Renal pelvis (tissue), 4 donors: ENCODE results near the gene TLE6. TPM values are rescaled to one million over a fixed set of nuclear protein-coding genes. Genes with fewer than 3 reads are reported as not detected.
"Not testable (repeated sequence)": the region's sequence is repeated elsewhere in the genome, so short reads cannot be mapped to it uniquely, and the experiment has no call there.

Experiments
- DNase-seq: peaks from one replicate; pipeline ENCODE4 v3.0.0-alpha.2; 2013
- polyA plus RNA-seq, 3 donors: library from polyadenylated mRNA; unstranded; fragments of 120-200 nt; gene quantifications; one replicate each; pipeline ENCODE4 v1.2.1, GENCODE V29; 2013; ENCODE audit not compliant: insufficient read length in 3 of 3

The TLE6 gene
- polyA plus RNA-seq, 3 donors: 8.0 to 13.7 (median 8.4) TPM

DNA sequence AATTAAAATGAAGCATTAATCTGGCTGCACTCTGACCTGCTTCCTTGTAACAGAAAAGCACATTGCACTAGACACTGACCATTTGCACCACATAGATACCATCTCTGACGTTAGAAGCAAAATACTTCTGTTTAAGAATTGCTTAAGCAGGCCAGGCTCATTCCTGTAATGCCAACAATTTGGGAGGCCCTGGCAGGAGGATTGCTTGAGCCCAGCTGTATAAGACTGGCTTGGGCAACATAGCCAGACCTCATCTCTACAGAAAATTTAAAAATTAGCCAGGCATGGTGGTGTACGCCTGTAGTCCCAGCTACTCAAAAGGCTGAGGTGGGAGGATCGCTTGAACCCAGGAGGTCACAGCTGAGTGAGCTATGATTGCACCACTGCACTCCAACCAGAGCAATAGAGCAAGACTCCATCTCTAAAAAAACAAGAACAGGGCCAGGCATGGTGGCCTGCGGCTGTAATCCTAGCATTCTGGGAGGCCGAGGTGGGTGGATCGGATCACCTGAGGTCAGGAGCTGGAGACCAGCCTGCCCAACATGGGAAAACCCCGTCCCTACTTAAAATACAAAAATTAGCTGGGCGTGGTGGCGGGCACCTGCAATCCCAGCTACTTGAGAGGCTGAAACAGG lies 7.0 kb upstream of the TLE6 start:
- no peak for DNase-seq

GRCh38 chr19:2973229-2973628 lies 4.1 kb upstream of the TLE6 start:
- DNase-seq: no peak

DNA sequence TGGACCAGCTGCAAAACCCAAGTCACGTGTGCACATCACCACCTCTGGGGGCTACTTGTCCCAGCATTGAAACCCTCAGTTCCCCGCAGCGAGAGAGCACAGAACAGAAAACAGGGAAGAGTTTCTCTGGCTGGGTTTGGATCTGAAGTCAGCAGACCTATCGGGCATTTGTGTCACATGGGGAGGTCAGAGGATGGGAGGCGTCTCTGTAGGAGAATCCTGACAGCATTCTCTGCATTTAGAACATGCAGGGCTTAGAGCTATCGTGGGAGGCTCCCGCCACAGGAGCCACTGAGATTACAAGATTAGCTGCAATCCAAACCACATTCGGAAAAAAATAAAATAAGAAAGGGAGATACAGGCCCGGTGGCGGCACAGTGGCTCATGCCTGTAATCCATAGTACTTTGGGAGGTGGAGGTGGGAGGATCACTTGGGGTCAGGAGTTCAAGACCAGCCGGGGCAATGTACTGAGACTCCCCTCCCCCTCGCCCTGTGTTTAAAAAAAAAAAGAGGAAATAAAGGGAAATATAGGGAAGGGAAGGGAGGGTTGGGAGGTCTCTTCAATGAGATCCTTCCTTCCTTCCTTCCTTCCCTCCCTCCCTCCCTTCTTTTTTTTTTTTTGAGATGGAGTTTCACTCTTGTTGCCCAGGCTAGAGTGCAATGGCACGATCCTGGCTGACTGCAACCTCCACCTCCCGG lies 2.9 kb upstream of the TLE6 start:
- no peak for DNase-seq

DNA sequence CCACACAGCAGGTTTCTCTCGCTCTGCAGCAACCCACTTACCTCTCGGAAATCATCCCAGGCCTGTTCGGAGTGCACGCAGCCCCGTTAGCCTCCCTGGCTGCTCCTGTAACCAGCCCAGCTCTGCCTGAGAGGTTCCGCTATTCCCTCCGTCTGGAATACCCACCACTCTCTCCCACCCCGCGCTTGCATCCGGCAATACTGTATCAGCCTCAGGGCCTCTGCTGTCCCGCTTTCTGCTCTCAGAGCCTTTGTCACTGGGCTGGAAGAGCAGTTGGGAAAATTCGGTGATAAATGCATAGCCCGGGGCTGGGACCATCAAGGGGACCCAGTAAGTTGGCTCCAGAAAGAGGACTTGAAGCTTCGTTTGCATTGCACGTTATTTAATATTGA lies 759 bp upstream of the TLE6 start:
- no peak for DNase-seq

DNA sequence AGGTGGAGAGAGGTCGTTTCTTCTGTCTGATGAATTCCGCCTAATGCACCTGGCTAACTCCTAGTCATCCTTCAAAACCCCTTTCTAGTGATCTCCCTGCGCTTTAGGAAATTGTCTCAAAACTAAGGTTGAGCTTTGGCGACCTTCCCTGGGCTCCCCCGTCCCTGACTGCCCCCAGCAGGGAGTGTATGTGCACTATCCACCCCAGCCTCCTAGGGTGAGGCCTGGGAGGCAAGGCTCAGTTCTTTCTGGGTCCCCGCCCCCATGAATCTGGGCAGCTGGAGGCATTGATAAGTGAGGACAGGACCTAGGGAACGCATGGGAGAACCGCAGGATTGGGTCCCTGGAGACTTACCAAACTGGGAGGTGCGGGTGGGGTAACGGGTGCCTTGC lies 378 bp downstream of the TLE6 start:
- DNase-seq: no peak

GRCh38 chr19:2978166-2978767 lies 903 bp downstream of the TLE6 start:
- no peak for DNase-seq

- DNase-seq: no peak
Measured at GRCh38 chr19:2978772-2979171, 1.4 kb downstream of the TLE6 start.

- no peak for DNase-seq
Measured at GRCh38 chr19:2981898-2982297, 4.5 kb downstream of the TLE6 start.

DNA sequence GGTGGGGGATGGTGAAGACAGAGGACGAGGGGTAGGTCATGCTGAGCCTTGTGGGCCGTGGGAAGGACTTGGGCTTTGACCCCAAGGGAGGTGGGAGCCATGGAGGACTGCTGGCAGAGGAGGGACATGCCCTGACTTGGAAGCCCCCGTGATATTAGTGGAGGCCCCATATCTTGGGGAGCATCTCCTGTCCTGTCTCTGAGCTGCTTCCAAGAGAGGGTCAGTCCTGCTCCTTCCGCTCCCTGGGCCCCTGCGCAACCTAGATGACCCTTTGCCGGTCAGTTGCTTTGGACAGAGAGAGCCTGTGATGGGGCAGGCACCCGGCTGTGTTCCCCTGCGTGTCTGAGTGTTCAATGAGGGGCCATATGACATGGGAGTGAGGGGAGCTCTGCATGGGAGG lies 5.2 kb downstream of the TLE6 start:
- DNase-seq: no peak

DNA sequence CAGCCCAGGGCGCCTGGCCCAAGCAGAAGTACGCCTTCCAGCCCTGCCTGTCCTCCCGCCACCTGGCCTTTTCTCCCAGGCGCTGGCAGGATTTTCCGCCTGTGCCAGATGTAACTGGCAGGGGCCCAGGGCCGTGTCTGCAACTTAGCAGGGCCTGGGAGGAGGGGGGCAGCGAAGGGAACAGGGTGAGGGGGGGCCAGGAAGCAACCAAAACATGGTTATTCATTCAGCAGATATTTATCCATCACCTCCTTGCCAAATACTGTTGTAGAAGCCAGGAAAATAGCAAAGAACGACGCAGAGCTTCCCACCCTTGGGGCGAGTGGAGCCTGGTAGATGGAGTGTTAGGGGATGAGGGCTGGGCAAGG lies 5.6 kb downstream of the TLE6 start:
- no peak for DNase-seq

DNA sequence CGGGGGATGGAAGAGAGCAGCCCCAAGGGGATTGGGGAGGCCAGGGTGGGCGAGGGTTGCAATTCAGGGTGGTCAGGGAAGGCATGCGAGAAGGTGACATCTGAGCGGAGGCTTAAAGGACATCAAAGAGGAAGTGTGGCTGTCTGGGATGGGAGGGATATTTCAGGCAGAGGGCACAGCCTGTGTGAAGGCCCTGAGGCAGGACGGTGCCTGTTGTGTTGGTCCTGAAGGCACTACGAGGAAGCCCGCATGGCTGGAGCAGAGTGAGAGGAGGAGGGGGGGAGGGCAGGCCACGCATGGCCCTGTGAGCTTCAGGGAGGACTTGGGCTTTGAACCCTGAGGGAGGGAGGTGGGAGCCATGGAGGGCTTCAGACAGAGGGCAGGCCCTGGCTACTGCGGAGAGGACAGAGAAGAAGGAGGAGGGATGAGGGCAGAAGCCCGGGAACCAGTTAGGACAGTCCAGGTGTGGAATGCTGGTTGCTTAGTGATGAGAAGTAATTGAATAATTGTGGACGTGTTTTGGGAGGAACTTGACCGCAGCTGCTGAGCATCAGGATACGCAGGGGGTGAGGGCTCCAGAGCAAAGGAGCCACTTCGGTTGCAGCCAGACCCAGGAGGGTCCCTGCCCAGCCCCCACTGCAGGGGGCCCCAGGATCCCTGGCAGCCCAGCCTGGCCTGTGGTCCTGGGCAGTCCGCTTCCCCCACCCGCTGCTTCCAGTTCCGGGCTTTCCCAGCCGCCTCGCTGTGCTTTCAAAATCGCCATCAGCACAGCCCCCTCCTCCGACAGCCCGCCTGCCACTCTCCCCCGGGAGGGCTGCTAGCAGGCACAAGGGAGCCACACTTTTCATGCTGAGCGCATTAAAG lies 6.2 kb downstream of the TLE6 start:
- DNase-seq: peak; percentile 86

- DNase-seq: no peak
Measured at GRCh38 chr19:2984215-2984528, 6.8 kb downstream of the TLE6 start.

DNA sequence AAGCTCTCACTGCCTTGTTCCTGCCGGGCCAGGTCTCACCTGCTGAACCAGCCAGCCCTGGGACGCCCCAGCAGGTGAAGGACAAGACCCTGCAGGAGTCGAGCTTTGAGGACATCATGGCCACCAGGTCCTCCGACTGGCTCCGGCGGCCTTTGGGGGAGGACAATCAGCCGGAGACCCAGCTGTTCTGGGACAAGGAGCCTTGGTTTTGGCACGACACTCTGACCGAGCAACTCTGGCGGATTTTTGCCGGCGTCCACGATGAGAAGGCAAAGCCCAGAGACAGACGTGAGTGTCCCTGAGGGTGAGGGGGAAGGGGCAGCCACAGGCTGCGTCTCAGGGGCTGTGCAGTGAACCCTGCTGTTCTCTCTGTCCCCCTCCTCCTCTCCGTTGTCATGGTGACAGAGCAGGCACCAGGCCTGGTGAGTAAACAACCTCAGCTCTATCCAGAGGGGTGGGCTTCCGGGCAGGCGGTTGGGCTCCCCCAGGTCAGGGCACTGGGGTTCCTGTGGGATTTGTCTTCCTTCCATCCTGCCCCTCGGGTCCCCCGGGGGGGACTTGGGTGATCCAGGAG lies 9.7 kb downstream of the TLE6 start:
- DNase-seq: peak; percentile 85

DNA sequence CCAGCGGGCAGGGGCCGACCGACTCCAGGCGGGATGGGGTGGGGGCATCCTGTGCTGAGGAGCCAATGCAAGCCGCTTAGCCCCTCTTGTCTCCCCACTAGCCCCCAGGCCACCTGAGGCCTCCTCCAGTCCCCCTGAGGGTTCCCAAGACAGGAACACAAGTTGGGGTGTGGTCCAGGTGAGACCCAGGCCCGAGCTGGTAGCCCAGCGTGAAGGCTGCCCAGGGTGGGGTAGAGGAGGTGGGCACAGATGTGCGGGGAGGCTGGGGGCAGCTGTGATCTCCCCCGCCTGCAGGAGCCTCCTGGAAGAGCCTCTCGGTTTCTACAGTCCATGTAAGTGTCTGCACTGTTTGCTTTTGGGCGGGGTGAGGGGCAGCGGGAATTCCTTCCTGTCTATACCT lies 10.4 kb downstream of the TLE6 start:
- no peak for DNase-seq

DNA sequence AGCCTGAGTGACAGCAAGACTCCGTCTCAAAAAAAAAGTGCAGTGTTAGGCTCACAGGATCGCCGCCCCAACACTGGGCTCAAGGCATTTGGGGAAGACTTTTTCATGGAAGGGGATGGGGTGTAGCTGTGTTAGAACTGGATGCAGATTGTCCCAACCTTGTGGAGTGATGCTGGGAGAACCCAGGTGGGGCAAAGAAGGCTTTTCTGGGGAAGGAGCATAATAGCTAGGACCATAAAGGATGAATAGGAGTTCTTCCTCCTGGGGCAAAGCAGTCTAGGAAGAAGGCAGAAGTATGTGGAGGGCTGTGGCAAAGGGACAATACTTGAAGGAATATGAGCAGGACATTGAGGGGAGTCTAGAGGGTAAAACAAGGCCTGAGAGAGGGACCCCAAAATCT lies 11.2 kb downstream of the TLE6 start:
- no peak for DNase-seq

DNA sequence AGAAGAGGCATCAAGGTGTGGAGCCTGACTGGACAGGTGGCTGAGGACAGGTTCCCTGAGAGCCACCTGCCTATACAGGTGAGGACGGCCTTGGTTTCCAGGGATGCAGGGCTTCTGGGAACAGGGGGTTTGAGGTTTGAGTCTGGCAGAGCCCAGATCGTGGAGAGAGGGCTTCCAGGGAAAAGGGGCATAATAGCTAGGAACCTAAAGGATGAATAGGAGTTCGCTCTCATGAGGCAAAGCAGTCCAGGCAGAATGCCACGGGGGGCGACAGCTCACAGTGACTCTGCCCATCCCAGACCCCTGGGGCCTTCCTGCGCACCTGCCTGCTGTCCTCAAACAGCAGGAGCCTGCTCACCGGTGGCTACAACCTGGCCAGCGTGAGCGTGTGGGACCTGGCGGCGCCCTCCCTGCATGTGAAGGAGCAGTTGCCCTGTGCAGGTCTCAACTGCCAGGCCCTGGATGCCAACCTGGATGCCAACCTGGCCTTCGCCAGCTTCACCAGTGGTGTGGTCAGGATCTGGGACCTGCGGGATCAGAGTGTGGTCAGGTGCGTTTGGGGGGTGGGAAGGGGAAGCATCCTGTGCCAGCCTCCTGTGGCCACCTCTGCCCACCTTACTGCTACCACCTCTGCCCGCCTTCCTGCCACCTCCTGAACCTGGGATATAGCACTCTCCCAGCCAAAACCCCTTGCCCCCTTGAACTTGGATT lies 12.0 kb downstream of the TLE6 start:
- DNase-seq: no peak

- not testable (repeated sequence) for DNase-seq
Measured at GRCh38 chr19:2992333-2992732, 15.0 kb downstream of the TLE6 start.

- DNase-seq: no peak
Measured at GRCh38 chr19:2992958-2993357, 15.6 kb downstream of the TLE6 start.

DNA sequence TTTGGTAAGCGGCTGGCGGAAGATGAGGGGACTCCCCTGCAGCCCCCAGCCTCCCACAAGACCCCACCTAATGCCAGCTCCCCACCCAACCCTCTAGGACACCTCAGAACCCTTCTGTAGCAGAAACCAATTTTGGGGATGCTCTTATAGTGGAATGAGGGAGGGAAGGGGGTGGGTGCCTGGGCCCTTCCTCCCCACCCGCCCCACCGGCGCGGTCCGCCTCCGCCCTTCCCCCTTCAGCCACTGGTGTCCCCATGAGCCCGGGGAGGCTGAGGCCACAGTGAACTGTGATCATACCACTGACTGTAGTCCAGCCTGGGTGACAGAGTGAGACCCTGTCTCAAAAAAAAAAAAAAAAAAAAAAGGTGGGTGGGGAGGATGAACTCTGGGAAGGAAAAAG lies 16.2 kb downstream of the TLE6 start:
- no peak for DNase-seq

DNA sequence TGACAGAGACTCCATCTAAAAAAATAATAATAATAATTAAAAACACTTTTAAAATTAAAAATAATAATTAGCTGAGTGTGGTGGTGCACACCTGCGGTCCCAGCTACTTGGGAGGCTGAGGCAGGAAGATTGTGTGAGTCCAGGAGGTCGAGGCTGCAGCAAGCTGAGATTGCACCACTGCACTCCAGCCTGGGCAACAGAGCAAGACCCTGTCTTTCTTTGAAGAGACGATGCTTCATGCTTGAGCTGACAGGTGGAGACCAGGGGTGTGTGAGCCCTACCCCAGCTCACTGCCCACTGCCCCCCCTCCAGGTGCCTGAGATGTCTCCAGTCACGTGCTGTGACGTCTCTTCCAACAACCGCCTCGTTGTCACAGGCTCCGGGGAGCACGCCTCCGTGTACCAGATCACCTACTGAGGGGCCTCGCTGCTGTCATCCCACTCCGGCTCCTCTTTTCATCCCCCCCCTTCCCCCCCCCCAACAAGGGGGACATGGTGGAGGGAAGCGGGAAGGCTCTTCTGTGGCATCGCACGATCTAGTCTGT lies 17.3 kb downstream of the TLE6 start:
- DNase-seq: no peak

DNA sequence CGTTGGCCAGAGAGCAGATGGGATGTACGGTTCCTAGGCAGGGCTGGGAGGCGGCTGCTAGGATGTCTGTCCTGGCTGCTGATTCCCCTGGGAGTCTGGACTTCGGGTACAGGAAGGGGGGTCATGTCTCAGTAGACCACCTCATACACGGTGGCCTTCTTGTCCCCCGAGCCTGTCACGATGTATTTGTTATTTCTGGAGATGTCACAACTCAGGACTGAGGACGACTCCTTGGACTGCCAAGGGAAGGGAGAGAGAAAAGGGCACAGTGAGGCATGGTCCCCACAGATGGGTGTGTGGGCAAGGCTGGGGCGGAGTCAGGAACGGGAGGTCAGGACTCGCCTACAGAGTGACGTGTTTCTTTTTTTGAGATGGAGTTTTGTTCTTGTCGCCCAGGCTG lies 20.4 kb downstream of the TLE6 start:
- DNase-seq: no peak

DNA sequence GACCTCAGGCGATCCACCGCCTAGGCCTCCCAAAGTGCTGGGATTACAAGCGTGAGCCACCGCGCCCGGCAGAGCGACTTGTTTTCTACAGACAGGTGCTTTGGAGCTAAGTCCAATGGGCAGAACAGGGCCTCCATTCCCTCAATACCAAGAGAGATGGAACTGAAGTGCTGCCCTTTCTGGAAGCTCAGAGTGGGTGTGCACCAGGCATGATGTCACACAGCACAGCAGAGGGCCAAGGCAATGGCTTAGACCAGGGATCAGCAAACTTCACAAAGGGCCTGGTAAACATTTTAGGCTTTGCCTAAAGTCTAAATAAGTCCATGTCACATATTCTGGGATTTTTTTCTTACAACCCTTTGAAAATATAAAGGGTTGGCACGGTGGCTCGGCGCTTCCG lies 21.3 kb downstream of the TLE6 start:
- DNase-seq: no peak
